SU-DHL-6 (cell line): ENCODE measurements around the gene TRIM7.
A peak's percentile ranks its signal among the peaks of the same experiment; 100 is the strongest.

ENCODE experiments used
- H2AFZ ChIP-seq: fragments of 200-600 bp; sonication (generic); 2 replicates; pipeline ENCODE4 v1.6.1; 2014; ENCODE audit warnings: low read depth, mild to moderate bottlenecking, moderate library complexity, mixed read lengths, antibody characterized with exemption, low read length; ENCODE audit not compliant: severe bottlenecking
- H3F3A ChIP-seq: fragments of 200-600 bp; shearing (Covaris generic); 2 replicates; pipeline ENCODE4 v1.6.0; 2016; ENCODE audit warnings: antibody characterized with exemption, mild to moderate bottlenecking; ENCODE audit not compliant: insufficient read depth
- H3K27ac ChIP-seq: fragments of 200-600 bp; sonication (generic); 2 replicates; pipeline ENCODE4 v1.5.1; 2016; ENCODE audit warnings: low read depth, mild to moderate bottlenecking, low read length, moderate library complexity, mixed read lengths
- H3K27me3 ChIP-seq: fragments of 200-600 bp; sonication (generic), shearing (Covaris generic); 2 replicates; pipeline ENCODE4 v1.6.0; 2014; ENCODE audit warnings: mild to moderate bottlenecking, low read length
- H3K36me3 ChIP-seq: fragments of 200-600 bp; sonication (generic); 2 replicates; pipeline ENCODE4 v1.6.1; 2014; ENCODE audit warnings: mild to moderate bottlenecking, low read length, mixed read lengths
- H3K4me2 ChIP-seq: fragments of 300-600, 200-600 bp; shearing (Covaris generic), sonication (generic); 2 replicates; pipeline ENCODE4 v1.6.0; 2014; ENCODE audit warnings: low read length, low read depth, mild to moderate bottlenecking; ENCODE audit not compliant: poor library complexity, severe bottlenecking
- H3K4me3 ChIP-seq: fragments of 200-600 bp; sonication (generic); 2 replicates; pipeline ENCODE4 v1.5.1; 2014; ENCODE audit warnings: antibody characterized with exemption, low read length, mild to moderate bottlenecking, mixed read lengths; ENCODE audit not compliant: insufficient read depth, poor library complexity, severe bottlenecking
- H3K79me2 ChIP-seq: fragments of 200-600 bp; sonication (generic); 2 replicates; pipeline ENCODE4 v1.6.1; 2014; ENCODE audit warnings: mild to moderate bottlenecking, low read length, moderate library complexity; ENCODE audit not compliant: insufficient read depth
- H3K9ac ChIP-seq: fragments of 200-600 bp; sonication (generic); 2 replicates; pipeline ENCODE4 v1.7.0; 2014; ENCODE audit warnings: mild to moderate bottlenecking, low read length
- H3K9me2 ChIP-seq: fragments of 200-600 bp; sonication (generic); replicated peaks from 2 replicates; pipeline ENCODE4 v1.6.1; 2014; ENCODE audit warnings: low read length; ENCODE audit not compliant: insufficient read depth
- H3K9me3 ChIP-seq: fragments of 200-600 bp; sonication (generic); 2 replicates; pipeline ENCODE4 v1.6.1; 2014; ENCODE audit warnings: low read length, mixed read lengths; ENCODE audit not compliant: insufficient read depth
- H4K20me1 ChIP-seq: fragments of 200-600 bp; sonication (generic); 2 replicates; pipeline ENCODE4 v1.6.1; 2014; ENCODE audit warnings: low read depth, mild to moderate bottlenecking, antibody characterized with exemption, low read length, moderate library complexity, mixed read lengths
- CTCF ChIP-seq: fragments of 200-600 bp; sonication (generic); IDR thresholded peaks from one replicate; pipeline ENCODE4 v1.5.1; 2017; ENCODE audit warnings: antibody characterized with exemption, mild to moderate bottlenecking, low read length, moderate library complexity; ENCODE audit not compliant: insufficient read depth, poor library complexity, severe bottlenecking
- EZH2phosphoT487 ChIP-seq: fragments of 200-600 bp; sonication (generic), shearing (Covaris generic); conservative IDR thresholded peaks from 2 replicates; pipeline ENCODE4 v1.6.1; 2018; ENCODE audit warnings: mild to moderate bottlenecking, antibody characterized with exemption, low read length, moderate library complexity, mixed read lengths

The TRIM7 gene

DNA sequence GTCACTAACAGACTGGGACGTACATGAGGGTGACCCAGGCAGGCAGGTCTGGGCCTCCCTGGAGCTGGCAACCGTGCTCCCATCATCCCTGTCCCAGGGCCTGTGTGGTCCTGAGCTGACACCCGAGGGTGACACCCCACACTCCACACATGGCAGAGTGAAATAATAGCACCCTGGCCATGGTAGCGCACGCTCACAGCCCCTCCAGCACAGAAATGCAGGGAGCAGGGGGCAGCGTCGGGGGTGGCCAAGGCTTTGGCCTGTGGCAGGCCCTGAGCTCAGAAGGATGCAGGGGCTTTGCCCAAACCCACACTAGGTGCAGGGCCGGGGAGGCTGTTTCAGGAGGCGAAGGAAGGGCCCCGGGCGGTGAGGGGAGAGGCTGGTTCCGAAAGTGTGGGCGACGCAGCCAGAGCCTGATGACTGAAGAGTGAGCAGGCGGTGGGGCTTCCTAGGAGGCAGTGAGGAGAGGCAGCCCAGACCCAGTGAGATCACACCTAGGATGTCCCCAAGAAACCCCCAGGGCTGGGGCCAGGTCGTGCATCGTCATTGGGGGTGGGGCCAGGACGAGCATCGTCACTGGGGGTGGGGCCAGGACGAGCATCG, 44.7 kb downstream of the TRIM7 start:
- Histone ChIP-seq H3K9ac (peak overlapping the region; percentile 42; the same call in 1 of the 2 replicates), H3K79me2 (no peaks in the 10 kb centered on the region), H2AFZ (peak overlapping the region; percentile 100), H3K9me3 (no peaks in the 10 kb centered on the region), H3K27me3 (no peaks in the 10 kb centered on the region), H3K9me2 (no peaks in the 10 kb centered on the region), H3K4me2 (peak overlapping the region; percentile 56), H4K20me1 (no peaks in the 10 kb centered on the region), H3K4me3 (peak overlapping the region; percentile 35), H3F3A (peaks cover 13% of the 10 kb centered on the region), H3K36me3 (no peaks in the 10 kb centered on the region), H3K27ac (peak overlapping the region; percentile 83)
- no peak for TF ChIP-seq EZH2phosphoT487

GRCh38 chr5:181159286-181160151, 45.5 kb downstream of the TRIM7 start:
- Histone ChIP-seq H3K36me3 (no peaks in the 10 kb centered on the region), H3K27me3 (no peaks in the 10 kb centered on the region), H3K9ac (peak overlapping the region; percentile 42; the same call in 1 of the 2 replicates), H3K4me3 (no peak overlapping the region), H3K79me2 (no peaks in the 10 kb centered on the region), H3K27ac (peak overlapping the region; percentile 83), H3F3A (peaks cover 13% of the 10 kb centered on the region), H3K9me2 (no peaks in the 10 kb centered on the region), H3K4me2 (peak overlapping the region; percentile 35), H4K20me1 (no peaks in the 10 kb centered on the region), H2AFZ (peak overlapping the region; percentile 7), H3K9me3 (no peaks in the 10 kb centered on the region)
- TF ChIP-seq CTCF: peak; percentile 86
- no peak for TF ChIP-seq EZH2phosphoT487

DNA sequence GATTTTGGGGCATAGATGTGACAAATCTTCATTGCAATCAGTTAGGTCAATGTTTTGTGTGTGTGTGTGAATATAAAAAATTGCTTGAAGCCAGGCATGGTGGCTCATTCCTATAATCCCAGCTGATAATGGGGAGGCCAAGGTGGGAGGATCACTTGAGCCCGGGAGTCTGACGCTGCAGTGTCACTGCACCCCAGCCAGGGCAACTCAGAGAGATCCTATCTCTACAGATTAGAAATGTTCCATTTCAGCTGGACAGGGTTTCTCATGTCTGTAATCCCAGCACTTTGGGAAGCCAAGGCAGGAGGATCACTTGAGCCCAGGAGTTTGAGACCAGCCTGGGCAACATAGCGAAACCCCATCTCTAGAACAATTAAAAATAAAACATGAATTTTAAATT, 46.1 kb downstream of the TRIM7 start:
- H3K79me2 ChIP-seq: no peaks in the 10 kb centered on the region
- no peak for TF ChIP-seq EZH2phosphoT487
- no peak for TF ChIP-seq CTCF
- H3F3A ChIP-seq: peaks cover 13% of the 10 kb centered on the region
- H3K27me3 ChIP-seq: no peaks in the 10 kb centered on the region
- H2AFZ ChIP-seq: no peak overlapping the region
- H3K4me2 ChIP-seq: no peak overlapping the region
- no peak overlapping the region for H3K27ac ChIP-seq
- H3K9ac ChIP-seq: no peak overlapping the region
- H3K9me2 ChIP-seq: no peaks in the 10 kb centered on the region
- H3K36me3 ChIP-seq: no peaks in the 10 kb centered on the region
- no peaks in the 10 kb centered on the region for H3K9me3 ChIP-seq
- no peaks in the 10 kb centered on the region for H4K20me1 ChIP-seq
- H3K4me3 ChIP-seq: no peak overlapping the region

DNA sequence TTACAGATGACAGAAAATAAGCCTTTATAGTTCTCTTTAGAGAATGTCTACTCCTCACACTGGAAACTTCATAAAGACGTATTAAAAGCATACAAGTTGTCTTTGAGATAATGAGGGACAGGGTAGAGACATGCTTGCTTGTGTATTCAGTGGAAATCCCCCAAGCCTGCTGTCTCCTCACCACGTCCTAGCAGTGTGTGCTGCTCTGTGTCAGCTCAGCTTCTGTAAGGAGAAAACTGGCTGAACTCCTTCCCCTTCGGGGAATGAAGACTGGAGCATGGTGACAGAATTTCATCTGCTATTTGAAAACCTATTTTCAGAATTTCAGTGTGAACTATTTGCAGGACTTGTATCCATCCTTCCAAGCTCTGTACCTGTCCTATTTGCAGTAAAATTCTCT, 48.2 kb downstream of the TRIM7 start:
- Histone ChIP-seq H3K4me2 (no peak overlapping the region), H3F3A (peaks cover 13% of the 10 kb centered on the region), H4K20me1 (no peaks in the 10 kb centered on the region), H3K79me2 (no peaks in the 10 kb centered on the region), H3K4me3 (no peak overlapping the region), H2AFZ (no peak overlapping the region), H3K9ac (no peak overlapping the region), H3K9me2 (no peaks in the 10 kb centered on the region), H3K36me3 (no peaks in the 10 kb centered on the region), H3K27ac (no peak overlapping the region), H3K27me3 (no peaks in the 10 kb centered on the region), H3K9me3 (no peaks in the 10 kb centered on the region)
- TF ChIP-seq EZH2phosphoT487 (no peak), CTCF (no peak)
